Mucosa of rectum (tissue), 2 donors: ENCODE measurements around the gene HOXA9.

Experiments
- H3K27ac ChIP-seq, 2 donors: one replicate each; pipeline ENCODE4 v1.7.0; 2013; ENCODE audit warnings: inconsistent platforms in 2 of 2, low read depth in 2 of 2, low read length in 2 of 2
- H3K27me3 ChIP-seq, 2 donors: one replicate each; pipeline ENCODE4 v1.7.0; 2013; ENCODE audit warnings: low read length in 2 of 2; ENCODE audit not compliant: control insufficient read depth in 2 of 2, insufficient read depth in 2 of 2
- H3K36me3 ChIP-seq, 2 donors: one replicate each; pipeline ENCODE4 v1.7.0; 2013; ENCODE audit warnings: low read length in 2 of 2; ENCODE audit not compliant: control insufficient read depth in 2 of 2, insufficient read depth in 2 of 2
- H3K4me1 ChIP-seq, 2 donors: one replicate each; pipeline ENCODE4 v1.7.0; 2013; ENCODE audit warnings: low read length in 2 of 2, mild to moderate bottlenecking in 1 of 2; ENCODE audit not compliant: control insufficient read depth in 2 of 2, insufficient read depth in 2 of 2
- H3K4me3 ChIP-seq, 2 donors: one replicate each; pipeline ENCODE4 v1.7.0; 2013; ENCODE audit warnings: low read length in 2 of 2
- H3K9ac ChIP-seq, 2 donors: one replicate each; pipeline ENCODE4 v1.7.0; 2013; ENCODE audit warnings: low read length in 2 of 2, low read depth in 1 of 2, mild to moderate bottlenecking in 1 of 2
- H3K9me3 ChIP-seq, 2 donors: one replicate each; pipeline ENCODE4 v1.7.0; 2013; ENCODE audit warnings: low read length in 2 of 2; ENCODE audit not compliant: control insufficient read depth in 2 of 2
- donor health status: healthy.
- donor health status: Normal muscosa, but diverticular disease.

HOXA9 gene

DNA sequence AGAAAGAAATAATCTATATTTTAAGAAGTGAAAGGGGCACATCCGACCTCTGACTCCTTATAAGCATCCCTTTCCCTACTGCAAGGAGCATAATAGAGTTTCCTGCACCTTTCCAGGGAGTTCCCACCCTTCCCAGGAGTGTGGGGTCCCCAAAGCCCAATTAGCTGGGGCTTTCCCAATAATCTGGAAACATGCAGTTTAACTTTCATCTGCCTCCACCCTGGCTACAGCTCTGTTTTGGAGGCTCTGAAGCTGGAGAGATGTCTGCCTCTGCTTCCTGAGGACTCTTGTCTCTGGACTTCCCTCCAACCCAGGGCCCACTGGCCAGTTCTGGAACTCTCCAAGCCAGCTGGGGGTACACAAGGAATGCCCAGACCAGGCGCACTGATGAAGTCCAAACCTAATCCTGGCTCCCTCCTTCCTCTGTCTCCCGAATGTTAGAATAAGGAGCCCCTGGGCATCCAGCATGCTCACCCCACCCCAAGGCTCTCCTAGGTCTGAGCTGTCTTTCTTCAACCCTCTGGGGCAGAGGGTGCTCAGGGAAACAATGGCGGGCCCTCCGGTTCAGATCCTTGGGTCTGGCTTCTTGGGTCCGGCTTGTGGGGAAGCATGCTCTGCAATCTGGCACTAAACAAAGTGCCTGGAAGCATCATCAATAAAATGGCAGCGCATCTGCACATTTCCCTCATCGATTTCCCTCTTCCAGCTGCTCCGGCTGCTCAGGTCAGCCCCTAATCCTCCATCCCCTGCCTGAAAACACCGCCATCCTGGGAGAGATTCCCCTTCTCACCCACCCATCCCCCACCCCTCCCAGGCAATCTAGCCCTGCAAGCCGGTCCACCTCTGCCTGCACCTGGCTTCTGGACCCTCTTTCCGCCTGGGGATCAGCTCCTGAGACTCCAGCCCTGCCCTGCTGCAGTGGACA is 48.1 kb downstream of the HOXA9 start:
- H3K27ac ChIP-seq, result peak overlapping the region; percentile 88 to 92
- peak overlapping the region; percentile 57 to 69 for H3K4me3 ChIP-seq
- H3K9me3 ChIP-seq, result no peaks in the 10 kb centered on the region
- H3K27me3 ChIP-seq, result no peaks in the 10 kb centered on the region
- peaks cover 0 to 2% of the 10 kb centered on the region in 2 donors for H3K36me3 ChIP-seq
- H3K4me1 ChIP-seq, result peaks cover 54 to 79% of the 10 kb centered on the region in 2 donors
- peak overlapping the region; percentile 63 to 86 for H3K9ac ChIP-seq

DNA sequence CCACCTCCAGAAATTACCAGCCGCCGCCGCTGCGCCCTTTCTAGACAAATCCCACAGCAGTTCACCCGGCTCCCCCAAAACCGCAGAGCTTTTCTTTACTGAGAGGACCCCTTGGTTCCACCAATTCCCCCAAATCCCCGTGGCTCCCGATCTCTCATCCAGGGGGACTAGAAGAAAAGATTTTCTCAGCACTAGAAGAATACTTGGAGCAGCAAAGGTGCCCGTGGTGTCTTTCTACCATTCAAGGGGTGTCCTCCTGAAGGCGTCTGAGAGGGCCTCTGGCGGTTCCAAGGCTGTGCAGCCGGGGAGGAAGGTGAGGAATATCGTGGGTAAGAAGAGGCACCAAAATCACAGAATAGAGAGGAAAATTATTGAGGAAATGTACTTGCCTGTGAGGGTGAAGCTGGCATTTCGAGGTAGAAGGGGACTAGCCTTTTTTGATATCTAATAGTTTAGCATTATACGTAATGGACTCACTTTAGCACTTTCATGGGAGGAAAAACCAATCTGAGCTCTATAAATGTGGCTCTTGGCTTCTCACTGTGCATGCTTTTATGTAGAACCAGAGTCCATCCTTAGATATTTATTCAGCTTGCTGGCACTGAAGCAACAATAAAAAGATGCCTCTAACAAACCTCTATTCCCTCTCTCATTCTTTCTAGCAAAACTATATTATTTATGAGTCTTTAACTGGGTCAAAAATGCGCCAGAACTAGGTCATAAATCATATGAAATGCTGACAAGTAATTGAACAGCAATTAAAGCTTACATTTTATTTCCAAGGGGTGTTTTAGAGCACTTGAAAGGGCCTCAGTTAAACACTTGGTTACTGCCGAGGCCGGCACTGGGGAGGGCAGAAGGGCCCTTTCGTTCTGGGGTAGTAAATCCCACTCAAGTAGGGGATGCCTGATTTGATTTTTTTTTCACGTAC is 49.0 kb downstream of the HOXA9 start:
- H3K4me3 ChIP-seq, result peak overlapping the region; percentile 68 to 69
- H3K9ac ChIP-seq, result peak overlapping the region; percentile 75 to 86
- no peaks in the 10 kb centered on the region for H3K27me3 ChIP-seq
- peaks cover 0 to 2% of the 10 kb centered on the region in 2 donors for H3K36me3 ChIP-seq
- H3K9me3 ChIP-seq, result no peaks in the 10 kb centered on the region
- peak overlapping the region; percentile 88 to 92 for H3K27ac ChIP-seq
- peaks cover 61 to 77% of the 10 kb centered on the region in 2 donors for H3K4me1 ChIP-seq

DNA sequence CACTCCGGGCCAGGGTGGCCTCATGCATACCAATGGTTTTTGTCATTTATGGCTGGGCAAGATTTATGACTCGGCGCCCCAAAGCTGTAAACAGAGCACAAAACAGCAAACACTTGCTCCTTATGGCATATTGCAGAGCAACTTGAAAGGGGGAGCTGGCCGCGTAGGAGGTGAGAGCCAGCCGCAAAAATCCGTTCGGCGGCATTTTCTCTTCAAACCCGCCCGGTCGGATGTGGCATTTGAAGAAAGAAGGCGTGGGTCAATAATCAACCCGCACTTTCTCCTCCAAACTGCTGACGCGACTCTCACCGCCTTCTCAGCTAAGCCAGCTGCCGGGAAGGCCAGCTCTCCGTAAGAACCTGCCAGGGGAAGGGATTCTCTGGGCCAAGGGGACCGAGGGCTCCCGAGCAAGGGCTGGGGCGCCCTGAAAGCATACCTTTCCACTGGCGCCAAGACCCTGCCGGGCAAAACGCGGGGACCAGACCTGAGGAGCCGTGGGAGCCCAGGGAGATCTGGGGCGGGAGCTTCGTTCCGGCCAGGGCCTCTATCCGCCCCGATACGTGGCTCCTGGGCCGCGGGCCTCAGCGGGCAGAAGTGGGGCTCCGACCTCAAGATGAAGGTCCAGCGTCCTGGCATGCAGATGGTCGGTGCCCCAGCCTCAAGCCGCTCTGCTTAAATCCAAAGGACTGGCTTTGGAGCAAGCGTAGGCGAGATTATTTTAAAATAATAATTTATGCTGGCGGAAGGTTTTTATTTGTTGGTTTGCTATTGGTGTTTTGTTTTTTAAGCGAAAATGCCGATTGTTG is 49.9 kb downstream of the HOXA9 start:
- Histone ChIP-seq H3K27ac (peak overlapping the region; percentile 88 to 92), H3K9ac (peak overlapping the region; percentile 75 to 86), H3K4me1 (peaks cover 62 to 77% of the 10 kb centered on the region in 2 donors), H3K27me3 (no peaks in the 10 kb centered on the region), H3K4me3 (peak overlapping the region; percentile 68 to 69), H3K9me3 (no peaks in the 10 kb centered on the region), H3K36me3 (peaks cover 0 to 2% of the 10 kb centered on the region in 2 donors)

DNA sequence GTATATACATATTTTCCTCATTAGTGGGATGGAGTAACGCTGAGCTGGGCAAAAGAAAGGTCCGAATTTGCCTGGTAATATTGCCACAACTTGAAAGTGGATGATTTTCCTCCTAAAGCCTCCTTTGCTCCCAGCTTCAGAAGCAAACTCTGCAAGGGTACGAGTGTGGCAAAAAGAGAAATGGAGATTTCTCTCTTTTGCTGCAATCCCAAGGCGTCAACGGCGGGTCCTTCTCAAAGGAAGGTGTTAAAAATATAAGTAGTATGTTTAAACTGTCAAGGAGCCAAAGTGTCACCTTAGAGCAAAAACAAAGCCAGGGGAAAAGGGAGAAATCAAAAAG is 50.5 kb downstream of the HOXA9 start:
- Histone ChIP-seq H3K36me3 (peaks cover 2 to 3% of the 10 kb centered on the region in 2 donors), H3K27me3 (no peaks in the 10 kb centered on the region), H3K27ac (peak overlapping the region; percentile 88 to 92), H3K9me3 (no peaks in the 10 kb centered on the region), H3K4me3 (peak overlapping the region; percentile 68 to 69), H3K9ac (peak overlapping the region; percentile 75 to 86), H3K4me1 (peaks cover 63 to 78% of the 10 kb centered on the region in 2 donors)

DNA sequence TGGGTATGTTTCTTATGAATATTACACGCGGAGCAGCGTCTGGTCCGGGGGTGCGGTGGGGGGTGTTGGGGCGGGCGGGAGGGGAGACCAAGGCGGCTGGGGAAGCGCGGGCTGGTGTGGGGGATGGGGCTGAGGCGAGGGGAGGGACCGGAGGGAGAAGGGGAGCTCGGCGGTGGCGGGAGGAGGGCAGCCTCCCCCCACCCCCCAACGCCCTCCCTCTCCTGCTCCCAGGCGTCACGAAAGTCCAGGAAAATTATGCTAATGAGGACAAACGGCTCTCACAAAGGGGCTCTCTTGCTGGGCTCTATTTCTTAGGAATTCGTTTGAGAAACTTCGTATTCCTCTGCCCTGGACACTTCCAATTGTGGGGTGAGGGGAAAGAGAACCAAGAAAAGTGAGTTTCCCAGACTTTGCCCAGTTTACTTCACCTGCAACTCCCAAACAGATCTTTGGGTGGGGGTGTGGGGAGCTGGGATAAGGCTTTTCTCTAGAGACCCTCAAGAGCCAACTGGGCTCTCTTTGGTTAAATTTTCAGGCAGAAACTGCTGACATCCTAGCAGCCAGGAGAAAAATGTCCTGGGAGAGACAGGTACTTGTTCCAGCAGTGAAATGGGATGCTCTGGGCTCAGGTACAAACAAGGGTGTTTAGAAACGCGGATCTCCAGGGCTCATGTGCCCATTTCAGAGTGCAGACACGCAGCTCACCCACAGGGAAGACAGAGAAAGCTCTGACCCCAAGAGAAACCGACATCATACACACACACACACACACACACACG is 51.2 kb downstream of the HOXA9 start:
- Histone ChIP-seq H3K27me3 (no peaks in the 10 kb centered on the region), H3K9me3 (no peaks in the 10 kb centered on the region), H3K4me3 (peak overlapping the region; percentile 56 to 61), H3K36me3 (peaks cover 3 to 7% of the 10 kb centered on the region in 2 donors), H3K9ac (peak overlapping the region; percentile 68 to 84), H3K4me1 (peaks cover 66 to 78% of the 10 kb centered on the region in 2 donors), H3K27ac (peak overlapping the region; percentile 84 to 88)

DNA sequence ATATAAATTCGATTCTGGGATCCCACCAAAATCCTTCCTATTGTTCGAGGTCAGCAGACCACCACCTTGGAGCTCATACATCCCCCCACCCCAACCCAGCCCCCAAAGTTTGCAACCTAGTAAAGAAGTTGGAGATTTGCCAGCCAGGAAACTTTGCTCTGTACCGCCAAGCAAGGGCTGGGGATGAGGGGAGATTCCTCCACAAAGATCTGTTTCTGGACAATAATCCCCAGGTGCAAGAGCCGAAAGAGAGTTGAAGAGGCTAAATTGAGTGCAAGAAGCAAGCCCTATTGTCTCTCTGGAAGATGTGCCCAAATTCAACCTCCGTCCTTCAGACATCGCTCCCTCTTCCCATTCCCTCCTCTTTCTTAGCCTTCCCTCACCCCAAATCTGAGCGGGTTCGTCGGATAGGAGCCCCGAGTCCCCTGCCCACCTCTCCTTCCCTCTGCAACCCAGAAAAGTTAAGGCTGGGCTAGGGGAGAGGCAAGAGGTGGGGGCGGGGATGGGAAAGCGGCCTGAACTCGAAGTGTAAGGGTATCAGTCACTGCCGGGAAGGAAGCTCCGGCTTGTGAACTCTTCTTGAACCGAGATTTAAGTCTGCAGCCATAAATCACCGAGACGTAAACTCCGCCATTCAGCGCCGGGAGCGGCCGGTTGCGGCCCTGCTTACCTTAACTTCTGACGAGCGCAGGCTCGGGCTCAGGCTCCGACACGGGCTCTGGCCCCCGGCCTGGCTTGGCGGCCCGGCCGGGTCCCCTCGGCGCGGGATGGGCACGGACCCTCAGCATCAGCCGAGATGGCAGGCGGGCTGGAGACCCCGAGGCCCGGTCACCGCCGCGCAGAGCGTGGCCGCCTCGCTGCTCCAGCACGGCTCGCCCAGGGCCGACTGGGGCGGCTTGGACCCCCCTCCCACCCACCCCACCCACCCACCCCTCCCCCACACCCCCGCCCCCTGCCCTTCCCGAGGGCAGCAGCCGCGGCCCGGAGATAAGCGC is 52.1 kb downstream of the HOXA9 start:
- Histone ChIP-seq H3K27me3 (no peaks in the 10 kb centered on the region), H3K27ac (peak overlapping the region; percentile 84 to 88), H3K36me3 (peaks cover 3 to 10% of the 10 kb centered on the region in 2 donors), H3K9ac (peak overlapping the region; percentile 65 to 71), H3K4me1 (peaks cover 63 to 79% of the 10 kb centered on the region in 2 donors), H3K4me3 (peak overlapping the region; percentile 65), H3K9me3 (no peaks in the 10 kb centered on the region)
